Muscle layer of duodenum (tissue), 2 donors: ENCODE results near the gene TMEM260.

Experiments used
- H3K27ac ChIP-seq: one replicate; pipeline ENCODE4 v1.7.0; 2013; ENCODE audit warnings: mild to moderate bottlenecking, low read length
- H3K27me3 ChIP-seq: one replicate; pipeline ENCODE4 v1.7.0; 2013; ENCODE audit warnings: low read depth, mild to moderate bottlenecking, control low read depth, low read length
- H3K36me3 ChIP-seq, 2 donors: one replicate each; pipeline ENCODE4 v1.7.0; 2013; ENCODE audit warnings: low read length in 2 of 2, control low read depth in 1 of 2, mild to moderate bottlenecking in 1 of 2; ENCODE audit not compliant: insufficient read depth in 2 of 2, control insufficient read depth in 1 of 2
- H3K4me1 ChIP-seq, 2 donors: one replicate each; pipeline ENCODE4 v1.7.0; 2013; ENCODE audit warnings: low read length in 2 of 2, mild to moderate bottlenecking in 2 of 2, control low read depth in 1 of 2, moderate library complexity in 1 of 2; ENCODE audit not compliant: insufficient read depth in 2 of 2, control insufficient read depth in 1 of 2
- H3K4me3 ChIP-seq, 2 donors: one replicate each; pipeline ENCODE4 v1.7.0; 2013; ENCODE audit warnings: low read length in 2 of 2, low read depth in 1 of 2, mild to moderate bottlenecking in 1 of 2
- H3K9me3 ChIP-seq, 2 donors: one replicate each; pipeline ENCODE4 v1.7.0; 2013; ENCODE audit warnings: low read length in 2 of 2, control low read depth in 1 of 2, mild to moderate bottlenecking in 1 of 2; ENCODE audit not compliant: control insufficient read depth in 1 of 2
- donor health status: healthy.

The TMEM260 gene

GRCh38 chr14:56579345-56580220 lies at the start of gene TMEM260:
Gene TMEM260 (plus strand): TSS chr14:56579798. CDS start chr14:56579915, 117 bp downstream.
- no peaks in the 10 kb centered on the region for H3K36me3 ChIP-seq
- H3K27me3 ChIP-seq = no peaks in the 10 kb centered on the region
- peak within 1 kb of the TSS; percentile 99 for H3K4me3 ChIP-seq
- H3K9me3 ChIP-seq = no peaks in the 10 kb centered on the region
- peak within 1 kb of the TSS; percentile 75 for H3K27ac ChIP-seq
- H3K4me1 ChIP-seq = peaks cover 14 to 23% of the 10 kb centered on the region in 2 donors

GRCh38 chr14:56532546-56532945 lies 47.1 kb upstream of the TMEM260 start:
- Histone ChIP-seq H3K27ac (no peak overlapping the region), H3K36me3 (no peaks in the 10 kb centered on the region), H3K9me3 (no peaks in the 10 kb centered on the region), H3K4me3 (no peak overlapping the region), H3K27me3 (no peaks in the 10 kb centered on the region), H3K4me1 (no peaks in the 10 kb centered on the region)

- no peaks in the 10 kb centered on the region for H3K27me3 ChIP-seq
- H3K27ac ChIP-seq = no peak overlapping the region
- no peaks in the 10 kb centered on the region for H3K4me1 ChIP-seq
- H3K36me3 ChIP-seq = no peaks in the 10 kb centered on the region
- H3K4me3 ChIP-seq = no peak overlapping the region
- H3K9me3 ChIP-seq = no peaks in the 10 kb centered on the region
Measured at GRCh38 chr14:56534656-56535055, 44.9 kb upstream of the TMEM260 start.

- H3K9me3 ChIP-seq = no peaks in the 10 kb centered on the region
- no peak overlapping the region for H3K4me3 ChIP-seq
- no peak overlapping the region for H3K27ac ChIP-seq
- H3K27me3 ChIP-seq = no peaks in the 10 kb centered on the region
- no peaks in the 10 kb centered on the region for H3K36me3 ChIP-seq
- no peaks in the 10 kb centered on the region for H3K4me1 ChIP-seq
Measured at GRCh38 chr14:56539862-56540261, 39.7 kb upstream of the TMEM260 start.

- Histone ChIP-seq H3K27me3 (no peaks in the 10 kb centered on the region), H3K4me1 (no peaks in the 10 kb centered on the region), H3K4me3 (no peak overlapping the region)
Measured at GRCh38 chr14:56543436-56543835, 36.2 kb upstream of the TMEM260 start.

GRCh38 chr14:56549721-56550120 lies 29.9 kb upstream of the TMEM260 start:
- no peak overlapping the region for H3K27ac ChIP-seq

More at GRCh38 chr14:56543436-56543835, 36.2 kb upstream of the TMEM260 start:
- Histone ChIP-seq H3K36me3 (no peaks in the 10 kb centered on the region), H3K9me3 (no peaks in the 10 kb centered on the region), H3K27ac (no peak overlapping the region)

GRCh38 chr14:56552615-56553014 lies 27.0 kb upstream of the TMEM260 start:
- no peaks in the 10 kb centered on the region for H3K4me1 ChIP-seq
- no peaks in the 10 kb centered on the region for H3K9me3 ChIP-seq
- H3K27me3 ChIP-seq = no peaks in the 10 kb centered on the region
- no peaks in the 10 kb centered on the region for H3K36me3 ChIP-seq
- no peak overlapping the region for H3K4me3 ChIP-seq
- no peak overlapping the region for H3K27ac ChIP-seq

More at GRCh38 chr14:56549721-56550120, 29.9 kb upstream of the TMEM260 start:
- Histone ChIP-seq H3K4me3 (no peak overlapping the region), H3K4me1 (no peaks in the 10 kb centered on the region), H3K27me3 (no peaks in the 10 kb centered on the region), H3K9me3 (no peaks in the 10 kb centered on the region), H3K36me3 (no peaks in the 10 kb centered on the region)

- Histone ChIP-seq H3K4me3 (no peak overlapping the region), H3K27ac (no peak overlapping the region), H3K27me3 (no peaks in the 10 kb centered on the region), H3K4me1 (no peaks in the 10 kb centered on the region), H3K36me3 (no peaks in the 10 kb centered on the region), H3K9me3 (no peaks in the 10 kb centered on the region)
Measured at GRCh38 chr14:56554301-56554700, 25.3 kb upstream of the TMEM260 start.

- Histone ChIP-seq H3K27ac (no peak overlapping the region), H3K9me3 (no peaks in the 10 kb centered on the region), H3K36me3 (no peaks in the 10 kb centered on the region), H3K27me3 (no peaks in the 10 kb centered on the region), H3K4me1 (no peaks in the 10 kb centered on the region), H3K4me3 (no peak overlapping the region)
Measured at GRCh38 chr14:56555921-56556570, 23.6 kb upstream of the TMEM260 start.

GRCh38 chr14:56559182-56559581 lies 20.4 kb upstream of the TMEM260 start:
- H3K36me3 ChIP-seq = no peaks in the 10 kb centered on the region
- no peaks in the 10 kb centered on the region for H3K27me3 ChIP-seq
- no peaks in the 10 kb centered on the region for H3K9me3 ChIP-seq
- no peak overlapping the region for H3K27ac ChIP-seq
- no peak overlapping the region for H3K4me3 ChIP-seq
- H3K4me1 ChIP-seq = no peaks in the 10 kb centered on the region

- Histone ChIP-seq H3K36me3 (no peaks in the 10 kb centered on the region), H3K4me3 (no peak overlapping the region), H3K27ac (no peak overlapping the region), H3K4me1 (no peaks in the 10 kb centered on the region), H3K27me3 (no peaks in the 10 kb centered on the region), H3K9me3 (no peaks in the 10 kb centered on the region)
Measured at GRCh38 chr14:56561606-56562005, 18.0 kb upstream of the TMEM260 start.
